ENCODE data around the gene CD59.

CD59 gene

GRCh38 chr11:33747979-33748378 lies 11.8 kb upstream of the CD59 start:
- no peaks in the 10 kb centered on the region for H3K9me3 ChIP-seq (ENCODE audit: insufficient read depth, low read length, severe bottlenecking)

GRCh38 chr11:33743291-33743690 lies 7.1 kb upstream of the CD59 start:
- H2AFZ ChIP-seq (ENCODE audit: low read depth, low read length): no peak overlapping the region
- H3K27me3 ChIP-seq (ENCODE audit: insufficient read depth, low read length, poor library complexity): no peaks in the 10 kb centered on the region
- peaks cover 13% of the 10 kb centered on the region for H3K36me3 ChIP-seq (ENCODE audit: insufficient read depth, low read length)
- H3K79me2 ChIP-seq (ENCODE audit: insufficient read depth, low read length): no peaks in the 10 kb centered on the region
- no peak overlapping the region for H3K27ac ChIP-seq (ENCODE audit: low read length)
- no peak for TF ChIP-seq EZH2 (IDR thresholded peaks at IDR 0.05; ENCODE audit: borderline replicate concordance, low read depth, low read length, severe bottlenecking)
- no peak for TF ChIP-seq CTCF (IDR thresholded peaks at IDR 0.05; ENCODE audit: borderline replicate concordance, extremely low read depth, low read length, poor library complexity, severe bottlenecking)
- H3K9ac ChIP-seq (ENCODE audit: low read depth, low read length): no peak overlapping the region
- ATAC-seq (ENCODE audit: insufficient read depth, low read depth) (no peak), DNase-seq (no peak)
- no peaks in the 10 kb centered on the region for H3K9me3 ChIP-seq (ENCODE audit: insufficient read depth, low read length, severe bottlenecking)
- H3K4me3 ChIP-seq (ENCODE audit: low read depth in 1 of 2, low read length in 2 of 2): no peak overlapping the region
- no peaks in the 10 kb centered on the region for H4K20me1 ChIP-seq (ENCODE audit: insufficient read depth, low read length)
- H3K4me2 ChIP-seq (ENCODE audit: insufficient read depth, low read length): no peak overlapping the region
- no peaks in the 10 kb centered on the region for H3K4me1 ChIP-seq (ENCODE audit: insufficient read depth, low read length)

More at GRCh38 chr11:33747979-33748378, 11.8 kb upstream of the CD59 start:
- no peaks in the 10 kb centered on the region for H4K20me1 ChIP-seq (ENCODE audit: insufficient read depth, low read length)
- no peak overlapping the region for H3K27ac ChIP-seq (ENCODE audit: low read length)
- no peak overlapping the region for H2AFZ ChIP-seq (ENCODE audit: low read depth, low read length)
- H3K4me3 ChIP-seq (ENCODE audit: low read depth in 1 of 2, low read length in 2 of 2): no peak overlapping the region
- TF ChIP-seq EZH2 (IDR thresholded peaks at IDR 0.05; ENCODE audit: borderline replicate concordance, low read depth, low read length, severe bottlenecking) (no peak), CTCF (IDR thresholded peaks at IDR 0.05; ENCODE audit: borderline replicate concordance, extremely low read depth, low read length, poor library complexity, severe bottlenecking) (no peak)
- DNase-seq (no peak), ATAC-seq (ENCODE audit: insufficient read depth, low read depth) (no peak)
- H3K4me1 ChIP-seq (ENCODE audit: insufficient read depth, low read length): no peaks in the 10 kb centered on the region
- peaks cover 24% of the 10 kb centered on the region for H3K36me3 ChIP-seq (ENCODE audit: insufficient read depth, low read length)
- H3K9ac ChIP-seq (ENCODE audit: low read depth, low read length): no peak overlapping the region
- H3K27me3 ChIP-seq (ENCODE audit: insufficient read depth, low read length, poor library complexity): no peaks in the 10 kb centered on the region
- no peak overlapping the region for H3K4me2 ChIP-seq (ENCODE audit: insufficient read depth, low read length)
- no peaks in the 10 kb centered on the region for H3K79me2 ChIP-seq (ENCODE audit: insufficient read depth, low read length)

GRCh38 chr11:33742249-33742851 lies 6.1 kb upstream of the CD59 start:
- Histone ChIP-seq H4K20me1 (ENCODE audit: insufficient read depth, low read length) (no peaks in the 10 kb centered on the region), H3K9ac (ENCODE audit: low read depth, low read length) (no peak overlapping the region), H3K36me3 (ENCODE audit: insufficient read depth, low read length) (peaks cover 13% of the 10 kb centered on the region), H3K9me3 (ENCODE audit: insufficient read depth, low read length, severe bottlenecking) (no peaks in the 10 kb centered on the region), H3K4me2 (ENCODE audit: insufficient read depth, low read length) (no peak overlapping the region), H3K27me3 (ENCODE audit: insufficient read depth, low read length, poor library complexity) (no peaks in the 10 kb centered on the region), H2AFZ (ENCODE audit: low read depth, low read length) (no peak overlapping the region), H3K4me1 (ENCODE audit: insufficient read depth, low read length) (no peaks in the 10 kb centered on the region), H3K4me3 (ENCODE audit: low read depth in 1 of 2, low read length in 2 of 2) (no peak overlapping the region), H3K27ac (ENCODE audit: low read length) (no peak overlapping the region), H3K79me2 (ENCODE audit: insufficient read depth, low read length) (no peaks in the 10 kb centered on the region)
- TF ChIP-seq EZH2 (IDR thresholded peaks at IDR 0.05; ENCODE audit: borderline replicate concordance, low read depth, low read length, severe bottlenecking) (no peak), CTCF (IDR thresholded peaks at IDR 0.05; ENCODE audit: borderline replicate concordance, extremely low read depth, low read length, poor library complexity, severe bottlenecking) (peak; percentile 58)
- ATAC-seq (ENCODE audit: insufficient read depth, low read depth) (peak; percentile 58; the same call in 2 of the 3 replicates), DNase-seq (no peak)

Data from DND-41 (cell line).